HepG2 (cell line): ENCODE data around the gene CSDE1. TPM values are rescaled to one million over a fixed set of nuclear protein-coding genes. Genes with fewer than 3 reads are reported as not detected.

Experiments used
- CBX5 ChIP-seq: sonication (generic); formaldehyde crosslinking; IDR thresholded peaks from 2 replicates; pipeline ENCODE4 v1.4.0; 2020; ENCODE audit warnings: missing genetic modification reagents, borderline replicate concordance
- CCDC6 ChIP-seq: sonication (generic); formaldehyde crosslinking; IDR thresholded peaks from 2 replicates; pipeline ENCODE4 v1.8.1; 2022; ENCODE audit warnings: mild to moderate bottlenecking, missing genetic modification reagents, moderate library complexity
- CEBPB ChIP-seq: IDR thresholded peaks from 2 replicates; pipeline ENCODE4 v1.6.1; 2011; ENCODE audit warnings: low read depth, low read length, improper control_type of control experiment, borderline replicate concordance
- DNMT3B ChIP-seq: conservative IDR thresholded peaks from 2 replicates; pipeline ENCODE4 v1.6.1; 2016; ENCODE audit warnings: missing biosample characterization, control low read depth
- E2F1 ChIP-seq: sonication (generic); formaldehyde crosslinking; IDR thresholded peaks from 2 replicates; pipeline ENCODE4 v1.5.0; 2020; ENCODE audit warnings: missing genetic modification reagents
- EHMT2 ChIP-seq: fragments of 200-600 bp; sonication (generic); IDR thresholded peaks from 2 replicates; pipeline ENCODE4 v1.7.0; 2017; ENCODE audit warnings: antibody characterized with exemption, low read depth, low read length, borderline replicate concordance
- FIP1L1 ChIP-seq: fragments of 200-400 bp; formaldehyde crosslinking; IDR thresholded peaks from 2 replicates; pipeline ENCODE4 v1.6.1; 2018; ENCODE audit warnings: low read depth, mild to moderate bottlenecking, low read length, moderate library complexity, borderline replicate concordance; ENCODE audit not compliant: insufficient read depth
- HDAC1 ChIP-seq: sonication (generic); formaldehyde crosslinking; IDR thresholded peaks from 2 replicates; pipeline ENCODE4 v1.5.1; 2020; ENCODE audit warnings: mild to moderate bottlenecking, missing genetic modification reagents
- HIVEP1 ChIP-seq: sonication (generic); formaldehyde crosslinking; IDR thresholded peaks from 2 replicates; pipeline ENCODE4 v1.4.0; 2020; ENCODE audit warnings: mild to moderate bottlenecking, missing genetic modification reagents
- MAFF ChIP-seq: IDR thresholded peaks from 2 replicates; pipeline ENCODE4 v1.6.1; 2011; ENCODE audit warnings: low read depth, low read length, improper control_type of control experiment
- MZF1 ChIP-seq: sonication (generic); formaldehyde crosslinking; IDR thresholded peaks from 2 replicates; pipeline ENCODE4 v1.8.1; 2023; ENCODE audit warnings: mild to moderate bottlenecking, missing genetic modification reagents, borderline replicate concordance
- NR3C1 ChIP-seq: sonication (generic); formaldehyde crosslinking; IDR thresholded peaks from 2 replicates; pipeline ENCODE4 v1.4.0; 2020; ENCODE audit warnings: missing genetic modification reagents
- POGZ ChIP-seq: sonication (generic); formaldehyde crosslinking; IDR thresholded peaks from 2 replicates; pipeline ENCODE4 v1.4.0; 2020; ENCODE audit warnings: mild to moderate bottlenecking, missing genetic modification reagents
- PTBP1 ChIP-seq: fragments of 200-400 bp; formaldehyde crosslinking; IDR thresholded peaks from 2 replicates; pipeline ENCODE4 v1.6.1; 2018; ENCODE audit warnings: low read length, low read depth; ENCODE audit not compliant: poor library complexity, severe bottlenecking
- SALL1 ChIP-seq: sonication (generic); formaldehyde crosslinking; IDR thresholded peaks from 2 replicates; pipeline ENCODE4 v1.8.0; 2022; ENCODE audit warnings: mild to moderate bottlenecking, missing genetic modification reagents
- SOX6 ChIP-seq, 2 experiments: fragments of 450-650 bp in 1 of 2; sonication (generic) in 1 of 2; formaldehyde crosslinking in 1 of 2; IDR thresholded peaks; 2 replicates each; pipeline versions ENCODE4 v1.4.0 to v1.6.1; 2017 to 2020; ENCODE audit warnings: antibody characterized with exemption in 1 of 2, mild to moderate bottlenecking in 1 of 2, missing genetic modification reagents in 1 of 2
- TCF7L2 ChIP-seq: IDR thresholded peaks from 2 replicates; pipeline ENCODE4 v1.6.1; 2011; ENCODE audit warnings: mild to moderate bottlenecking, low read depth, low read length, moderate library complexity
- TEAD3 ChIP-seq: optimal IDR thresholded peaks from 2 replicates; pipeline ENCODE3; 2016; ENCODE audit warnings: borderline replicate concordance
- TOPORS ChIP-seq: sonication (generic); formaldehyde crosslinking; IDR thresholded peaks from 2 replicates; pipeline ENCODE4 v1.8.0; 2023; ENCODE audit warnings: mild to moderate bottlenecking, missing genetic modification reagents
- TRIM24 ChIP-seq: sonication (generic); formaldehyde crosslinking; IDR thresholded peaks from 2 replicates; pipeline ENCODE4 v1.8.0; 2022; ENCODE audit warnings: mild to moderate bottlenecking, missing genetic modification reagents
- ZFP91 ChIP-seq: sonication (generic); formaldehyde crosslinking; IDR thresholded peaks from 2 replicates; pipeline ENCODE4 v1.9.0; 2022; ENCODE audit warnings: missing genetic modification reagents, mild to moderate bottlenecking, borderline replicate concordance
- ZMYM3 ChIP-seq: sonication (generic); formaldehyde crosslinking; IDR thresholded peaks from 2 replicates; pipeline ENCODE4 v1.5.1; 2020; ENCODE audit warnings: mild to moderate bottlenecking, missing genetic modification reagents
- ZNF224 ChIP-seq: sonication (generic); formaldehyde crosslinking; IDR thresholded peaks from 2 replicates; pipeline ENCODE4 v1.5.0; 2020; ENCODE audit warnings: mild to moderate bottlenecking, missing genetic modification reagents
- ZNF34 ChIP-seq: sonication (generic); formaldehyde crosslinking; IDR thresholded peaks from 2 replicates; pipeline ENCODE4 v1.4.0; 2020; ENCODE audit warnings: mild to moderate bottlenecking, missing genetic modification reagents, borderline replicate concordance
- ZNF556 ChIP-seq: sonication (generic); formaldehyde crosslinking; IDR thresholded peaks from 2 replicates; pipeline ENCODE4 v1.4.0; 2020; ENCODE audit warnings: mild to moderate bottlenecking, missing genetic modification reagents, borderline replicate concordance
- ZNF569 ChIP-seq: sonication (generic); formaldehyde crosslinking; IDR thresholded peaks from 2 replicates; pipeline ENCODE4 v1.5.0; 2020; ENCODE audit warnings: mild to moderate bottlenecking, missing genetic modification reagents, moderate library complexity, borderline replicate concordance
- ZNF572 ChIP-seq: sonication (generic); formaldehyde crosslinking; IDR thresholded peaks from 2 replicates; pipeline ENCODE4 v1.5.1; 2020; ENCODE audit warnings: mild to moderate bottlenecking, missing genetic modification reagents
- ZNF629 ChIP-seq: sonication (generic); formaldehyde crosslinking; conservative IDR thresholded peaks from 2 replicates; pipeline ENCODE4 v1.5.0; 2020; ENCODE audit warnings: missing genetic modification reagents
- ZNF724P ChIP-seq: sonication (generic); formaldehyde crosslinking; IDR thresholded peaks from 2 replicates; pipeline ENCODE4 v1.8.0; 2022; ENCODE audit warnings: missing genetic modification reagents, borderline replicate concordance
- ZNF747 ChIP-seq: sonication (generic); formaldehyde crosslinking; IDR thresholded peaks from 2 replicates; pipeline ENCODE4 v1.8.1; 2023; ENCODE audit warnings: missing genetic modification reagents, mild to moderate bottlenecking, borderline replicate concordance
- ZNF777 ChIP-seq: sonication (generic); formaldehyde crosslinking; IDR thresholded peaks from 2 replicates; pipeline ENCODE4 v1.4.0; 2020; ENCODE audit warnings: missing genetic modification reagents
- polyA plus RNA-seq, 8 experiments: library from polyadenylated mRNA; depleted of rRNA in 3 of 8; stranded (reverse) in 7 of 8; unstranded in 1 of 8; fragments of >200 nt; fragmentation: Illumina TruSeq in 4 of 8; extraction: Trizol in 4 of 8; gene quantifications; 2 replicates each; pipeline versions ENCODE4 v1.2.1 to v1.2.3, GENCODE V29; 2011 to 2016; ENCODE audit warnings: low read depth in 4 of 8, missing spikeins in 1 of 8, mixed read lengths in 1 of 8; ENCODE audit not compliant: insufficient read depth in 1 of 8
- total RNA-seq, 5 experiments: library from RNA; depleted of rRNA; stranded (reverse); fragments of >200 nt; fragmentation: Illumina TruSeq; extraction: Trizol; gene quantifications; 2 replicates each; pipeline ENCODE4 v1.2.3, GENCODE V29; 2016; ENCODE audit warnings: low read depth in 1 of 5

The CSDE1 gene
- total and polyA plus RNA-seq, 2 of the 13 experiments (the other 11 are each of a cell fraction or from before 2014, with no cell fraction given) = 150 to 313 TPM

DNA sequence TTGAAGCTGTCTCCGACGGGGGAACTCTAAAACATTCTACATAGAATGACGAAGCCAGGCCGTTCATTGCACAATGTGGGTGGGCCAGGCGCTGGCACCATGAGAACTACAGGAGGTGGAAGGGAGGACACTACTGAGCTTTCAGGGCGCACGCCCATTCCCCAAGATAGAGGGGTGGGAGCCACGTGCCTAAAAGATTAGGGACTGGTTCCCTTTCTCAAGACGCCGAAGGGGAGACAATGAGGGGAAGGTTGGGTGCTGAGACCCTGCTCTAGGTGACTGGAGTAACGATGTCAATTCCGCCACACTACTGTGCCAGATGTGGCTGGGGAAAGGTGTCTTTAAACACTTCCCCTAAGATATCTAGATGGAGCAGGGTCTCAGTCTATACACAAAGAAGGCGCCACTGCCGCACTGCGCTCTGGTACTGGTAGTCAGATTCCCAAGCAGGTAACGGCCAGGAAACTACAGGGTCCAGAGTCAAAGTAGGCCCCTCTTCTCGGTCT lies 782 bp downstream of the CSDE1 start (continued):
- TF ChIP-seq CCDC6 (CRISPR knock-in tag) (0 out of 2 replicates have a peak, but pooled peaks have one; percentile 32), EHMT2 (no peak), ZNF556 (CRISPR knock-in tag) (no peak), ZNF777 (CRISPR knock-in tag) (0 out of 2 replicates have a peak, but pooled peaks have one; percentile 26), E2F1 (CRISPR knock-in tag) (peak; percentile 24; the same call in 1 of the 2 replicates), NR3C1 (no peak), ZNF34 (CRISPR knock-in tag) (no peak), TEAD3 (CRISPR knock-in tag) (no peak), ZNF747 (no peak), ZNF629 (no peak), MZF1 (no peak), TOPORS (no peak), ZNF724P (CRISPR knock-in tag) (no peak), CEBPB (peak; percentile 89), TCF7L2 (no peak), FIP1L1 (no peak), TRIM24 (CRISPR knock-in tag) (no peak), SOX6 (IDR thresholded peaks at IDR 0.05) (no peak), SOX6 (CRISPR knock-in tag; IDR thresholded peaks at IDR 0.05) (no peak), CBX5 (no peak), PTBP1 (no peak), HIVEP1 (CRISPR knock-in tag) (no peak), ZFP91 (no peak), ZMYM3 (CRISPR knock-in tag) (0 out of 2 replicates have a peak, but pooled peaks have one; percentile 6), POGZ (no peak; the same call in 1 of the 2 replicates), ZNF572 (CRISPR knock-in tag) (no peak), HDAC1 (0 out of 2 replicates have a peak, but pooled peaks have one; percentile 2), DNMT3B (no peak), MAFF (no peak), ZNF569 (no peak), SALL1 (CRISPR knock-in tag) (no peak), ZNF224 (CRISPR knock-in tag) (no peak)
